Small intestine (tissue), 7 donors: ENCODE measurements around the gene P2RX7. TPM values are rescaled to one million over a fixed set of nuclear protein-coding genes. Genes with fewer than 3 reads are reported as not detected.
"Not testable (repeated sequence)": the region's sequence is repeated elsewhere in the genome, so short reads cannot be mapped to it uniquely, and the experiment has no call there.

Source experiments
- DNase-seq, 2 donors: peaks; one replicate each; pipeline versions ENCODE4 v3.0.0 to v3.0.0-alpha.2; 2013
- FAIRE-seq: peaks from 2 replicates; lab custom pipeline; 2012; peaks lifted over from hg19 to GRCh38; lab: Jason Lieb, UNC
- H3K27ac ChIP-seq, 3 donors: one replicate each; pipeline ENCODE4 v1.5.1; 2013; ENCODE audit warnings: low read length in 2 of 3, mild to moderate bottlenecking in 2 of 3, control low read depth in 1 of 3, inconsistent platforms in 1 of 3, low read depth in 1 of 3, moderate library complexity in 1 of 3
- H3K27me3 ChIP-seq, 3 donors: one replicate each; pipeline ENCODE4 v1.6.1; 2013; ENCODE audit warnings: low read length in 3 of 3, inconsistent platforms in 1 of 3; ENCODE audit not compliant: control insufficient read depth in 3 of 3, insufficient read depth in 3 of 3
- H3K36me3 ChIP-seq, 3 donors: one replicate each; pipeline ENCODE4 v1.6.1; 2013; ENCODE audit warnings: low read length in 3 of 3, inconsistent platforms in 1 of 3, low read depth in 1 of 3, mild to moderate bottlenecking in 1 of 3, moderate library complexity in 1 of 3; ENCODE audit not compliant: control insufficient read depth in 3 of 3, insufficient read depth in 2 of 3
- H3K4me1 ChIP-seq, 3 donors: one replicate each; pipeline ENCODE4 v1.6.1; 2013; ENCODE audit warnings: low read length in 2 of 3, inconsistent platforms in 1 of 3, low read depth in 1 of 3, mild to moderate bottlenecking in 1 of 3, moderate library complexity in 1 of 3; ENCODE audit not compliant: control insufficient read depth in 3 of 3, insufficient read depth in 2 of 3
- H3K4me3 ChIP-seq, 3 donors: one replicate each; pipeline ENCODE4 v1.5.1; 2013; ENCODE audit warnings: low read length in 3 of 3, control low read depth in 1 of 3, inconsistent platforms in 1 of 3, low read depth in 1 of 3, mild to moderate bottlenecking in 1 of 3, moderate library complexity in 1 of 3
- H3K9me3 ChIP-seq, 2 donors: one replicate each; pipeline ENCODE4 v1.6.1; 2013; ENCODE audit warnings: low read depth in 1 of 2, low read length in 1 of 2; ENCODE audit not compliant: control insufficient read depth in 2 of 2, insufficient read depth in 1 of 2
- WGBS, 3 donors: extraction: QIAGEN DNeasy Blood & Tissue Kit; methylation state at CpG; one replicate each; pipeline ENCODE4 v1.1.7; 2013; 5-methylcytosine and 5-hydroxymethylcytosine counted together
- polyA plus RNA-seq, 4 donors: library from polyadenylated mRNA; stranded (reverse) in 3 of 4; unstranded in 1 of 4; fragments of 200-250 nt in 3 of 4; fragments of 120-200 nt in 1 of 4; gene quantifications; one replicate each; pipeline versions ENCODE4 v1.2.1 to v1.2.3, GENCODE V29; 2013
- donor health status: healthy with polysubstance abuse.
- donor health status: control.
- donor health status: control.
- donor health status: Bipolar disorder and iron deficiency.
- donor health status: healthy.

The P2RX7 gene
- polyA plus RNA-seq, 4 donors, result 0.27 to 0.66 (median 0.62) TPM; not detected in 1

DNA sequence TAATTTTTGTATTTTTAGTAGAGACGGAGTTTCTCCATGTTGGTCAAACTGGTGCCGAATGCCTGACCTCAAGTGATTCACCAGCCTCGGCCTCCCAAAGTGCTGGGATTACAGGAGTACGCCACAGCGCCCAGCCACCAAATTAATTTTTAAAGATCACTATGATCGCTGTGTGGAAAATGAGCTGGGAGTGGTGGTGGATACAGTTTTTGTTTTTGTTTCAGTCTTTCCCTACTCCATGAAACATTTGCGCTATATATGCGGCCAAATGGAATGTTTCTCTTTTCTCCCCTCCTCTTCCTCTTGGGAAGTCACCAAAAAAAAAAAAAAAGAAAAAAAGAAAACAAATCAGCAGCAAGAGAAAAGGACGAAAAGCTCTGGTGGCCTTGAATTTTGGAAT, 56.5 kb downstream of the P2RX7 start:
- Histone ChIP-seq H3K27me3 (no peaks in the 10 kb centered on the region), H3K4me3 (no peak overlapping the region), H3K4me1 (no peaks in the 10 kb centered on the region), H3K27ac (no peak overlapping the region), H3K36me3 (peaks cover 0 to 3% (median 0%) of the 10 kb centered on the region in 3 donors), H3K9me3 (peaks cover 0 to 5% of the 10 kb centered on the region in 2 donors)
- 70 to 77% (median 74%) methylated on average over 9 of the region's 9 CpGs for WGBS, 3 donors
- FAIRE-seq (no peak), DNase-seq (no peak)

DNA sequence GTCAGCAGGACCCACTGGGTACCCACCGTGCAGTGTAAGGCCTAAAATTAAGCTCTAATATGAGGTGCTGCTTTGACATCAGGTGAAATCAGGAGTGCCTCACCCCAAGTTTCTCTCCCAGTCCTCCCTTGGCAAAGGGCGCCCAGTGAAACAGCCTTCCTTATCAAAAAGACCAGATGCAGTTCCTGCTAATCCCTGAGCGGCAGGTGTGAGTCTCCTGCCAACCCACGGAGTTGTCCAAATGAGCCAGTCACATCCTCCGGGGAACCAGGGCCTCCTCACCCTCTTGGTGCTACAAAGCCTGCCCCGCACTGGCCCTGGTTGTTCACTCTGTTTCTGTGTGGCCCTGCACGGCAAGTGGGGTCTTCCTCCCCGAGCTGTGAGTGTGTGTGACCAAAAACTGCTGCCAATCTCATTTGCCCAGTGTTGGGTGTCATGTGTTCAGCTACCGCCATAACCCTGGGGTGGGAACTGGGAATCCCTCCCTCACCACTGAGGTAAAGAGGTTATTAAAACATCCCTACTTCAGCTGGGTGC, 57.0 kb downstream of the P2RX7 start:
- DNase-seq (peak in 1 of 2 donors; percentile 61), FAIRE-seq (no peak)
- no peaks in the 10 kb centered on the region for H3K4me1 ChIP-seq
- H3K4me3 ChIP-seq, result no peak overlapping the region
- H3K36me3 ChIP-seq, result no peaks in the 10 kb centered on the region
- H3K27me3 ChIP-seq, result no peaks in the 10 kb centered on the region
- WGBS, 3 donors, result 41 to 71% (median 45%) methylated on average over 9 of the region's 9 CpGs
- peaks cover 0 to 5% of the 10 kb centered on the region in 2 donors for H3K9me3 ChIP-seq
- H3K27ac ChIP-seq, result no peak overlapping the region

DNA sequence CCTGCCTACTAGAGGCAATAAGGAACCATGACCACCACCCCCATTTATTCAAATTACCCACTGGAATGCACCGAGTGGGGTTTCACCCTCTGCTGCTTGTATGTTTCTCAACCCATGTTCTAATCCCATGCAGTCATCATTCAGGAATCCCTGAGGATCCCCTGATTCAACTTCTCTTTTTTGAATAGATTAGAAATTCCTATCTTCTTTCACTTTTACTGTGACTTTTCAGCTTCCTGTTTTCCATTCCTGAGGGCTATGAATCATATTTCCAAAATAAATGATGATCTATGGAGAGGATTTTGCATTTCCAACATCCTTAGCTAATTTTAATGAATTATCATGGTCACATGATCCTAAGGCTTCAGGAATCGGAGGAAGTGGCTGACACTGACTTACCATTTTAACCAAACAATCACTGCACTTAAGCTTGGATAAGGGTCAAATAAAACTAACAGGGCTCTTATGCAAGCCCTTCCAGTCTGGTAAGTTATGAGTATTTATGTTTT, 57.9 kb downstream of the P2RX7 start:
- peak overlapping the region in 1 of 3 donors; percentile 55 for H3K27ac ChIP-seq
- H3K4me1 ChIP-seq, result no peaks in the 10 kb centered on the region
- H3K9me3 ChIP-seq, result peaks cover 0 to 5% of the 10 kb centered on the region in 2 donors
- no peaks in the 10 kb centered on the region for H3K36me3 ChIP-seq
- no peaks in the 10 kb centered on the region for H3K27me3 ChIP-seq
- WGBS, 3 donors, result 44 to 62% (median 56%) methylated on average over 2 of the region's 2 CpGs
- FAIRE-seq (no peak), DNase-seq (no peak)
- H3K4me3 ChIP-seq, result no peak overlapping the region

DNA sequence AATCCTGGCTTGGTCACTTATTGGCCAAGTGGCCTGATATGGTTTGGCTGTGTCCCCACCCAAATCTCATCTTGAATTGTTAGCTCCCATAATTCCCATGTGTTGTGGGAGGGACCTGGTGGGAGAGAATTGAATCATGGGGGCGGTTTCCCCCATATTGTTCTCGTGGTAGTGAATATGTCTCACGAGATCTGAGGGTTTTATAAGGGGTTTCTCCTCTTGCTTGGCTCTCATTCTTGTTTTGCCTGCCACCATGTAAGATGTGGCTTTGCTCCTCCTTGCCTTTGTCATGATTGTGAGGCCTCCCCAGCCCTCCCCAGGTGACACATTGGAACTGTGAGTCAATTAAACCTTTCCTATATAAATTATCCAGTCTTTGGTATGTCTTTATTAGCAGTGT, 58.5 kb downstream of the P2RX7 start:
- FAIRE-seq (no peak), DNase-seq (no peak)
- Histone ChIP-seq H3K36me3 (no peaks in the 10 kb centered on the region), H3K27me3 (no peaks in the 10 kb centered on the region), H3K27ac (peak overlapping the region in 1 of 3 donors; percentile 55), H3K9me3 (peaks cover 0 to 2% of the 10 kb centered on the region in 2 donors), H3K4me1 (no peaks in the 10 kb centered on the region), H3K4me3 (no peak overlapping the region)
- WGBS, 3 donors, result 88 to 96% (median 89%) methylated on average over 3 of the region's 3 CpGs

DNA sequence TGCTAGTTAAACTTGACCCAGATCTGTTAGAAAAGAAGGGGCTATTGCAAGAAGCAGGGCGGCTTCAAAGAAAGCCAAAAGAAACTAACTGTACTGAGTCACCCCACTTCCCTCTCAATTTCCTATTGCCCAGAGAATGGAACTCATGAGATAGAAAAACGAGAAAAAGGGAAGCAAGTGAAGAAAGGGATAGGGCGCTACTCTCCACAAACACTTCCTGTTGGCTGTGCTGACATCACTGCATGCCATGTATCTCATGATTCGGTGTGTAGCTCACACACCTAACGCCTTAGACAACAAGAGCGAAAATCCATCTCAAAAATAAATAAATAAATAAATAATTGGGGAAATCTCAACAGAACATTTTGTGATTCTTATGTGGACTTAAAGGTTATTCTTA, 64.2 kb downstream of the P2RX7 start:
- WGBS, 3 donors, result 68 to 79% (median 78%) methylated on average over 6 of the region's 6 CpGs
- no peak overlapping the region for H3K4me3 ChIP-seq
- no peak for FAIRE-seq
- H3K27me3 ChIP-seq, result no peaks in the 10 kb centered on the region
- H3K27ac ChIP-seq, result no peak overlapping the region
- H3K9me3 ChIP-seq, result no peaks in the 10 kb centered on the region
- H3K36me3 ChIP-seq, result no peaks in the 10 kb centered on the region
- no peaks in the 10 kb centered on the region for H3K4me1 ChIP-seq
- no peak for DNase-seq

DNA sequence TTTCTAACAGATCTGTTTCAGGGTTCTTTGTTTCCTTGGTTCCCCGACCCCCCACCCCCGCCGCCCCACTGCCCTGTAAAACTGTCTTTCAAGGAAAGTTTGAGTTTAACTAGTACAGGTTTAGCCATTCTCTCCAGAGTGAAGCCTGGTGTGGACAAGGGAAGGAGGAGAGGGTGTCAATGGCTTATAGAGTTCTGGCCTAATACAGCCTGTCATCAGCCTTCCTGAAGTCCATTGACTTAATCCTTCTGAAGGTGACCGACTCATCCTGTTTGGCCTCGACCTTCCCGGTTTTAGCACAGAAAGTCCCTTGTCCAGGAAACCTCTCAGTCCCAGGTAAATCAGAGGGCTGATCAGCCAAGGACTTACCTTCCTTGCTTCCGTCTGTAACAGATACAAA, 66.3 kb downstream of the P2RX7 start:
- H3K4me3 ChIP-seq, result no peak overlapping the region
- no peak overlapping the region for H3K27ac ChIP-seq
- no peaks in the 10 kb centered on the region for H3K9me3 ChIP-seq
- H3K27me3 ChIP-seq, result no peaks in the 10 kb centered on the region
- no peaks in the 10 kb centered on the region for H3K4me1 ChIP-seq
- H3K36me3 ChIP-seq, result no peaks in the 10 kb centered on the region
- DNase-seq (no peak), FAIRE-seq (no peak)
- WGBS, 3 donors, result 67 to 87% (median 73%) methylated on average over 7 of the region's 7 CpGs

DNA sequence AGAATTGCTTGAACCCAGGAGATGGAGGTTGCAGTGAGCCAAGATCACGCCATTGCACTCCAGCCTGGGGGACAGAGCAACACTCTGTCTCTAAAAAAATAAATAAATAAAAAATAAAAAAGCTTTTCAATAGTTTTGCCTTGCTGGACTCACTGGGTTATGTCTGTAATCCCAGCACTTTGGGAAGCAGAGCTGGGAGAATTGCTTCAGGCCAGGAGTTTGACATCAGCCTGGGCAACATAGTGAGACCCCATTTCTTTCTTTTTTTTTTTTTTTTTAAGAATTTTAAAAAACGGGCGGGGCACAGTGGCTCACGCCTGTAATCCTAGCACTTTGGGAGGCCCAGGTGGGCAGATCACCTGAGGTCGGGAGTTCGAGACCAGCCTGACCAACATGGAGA, 68.5 kb downstream of the P2RX7 start:
- H3K27me3 ChIP-seq, FAIRE-seq, DNase-seq, H3K36me3 ChIP-seq, H3K9me3 ChIP-seq, H3K4me3 ChIP-seq, H3K4me1 ChIP-seq, H3K27ac ChIP-seq: not testable (repeated sequence)
- 94 to 95% (median 94%) methylated on average over 6 of the region's 6 CpGs for WGBS, 3 donors

DNA sequence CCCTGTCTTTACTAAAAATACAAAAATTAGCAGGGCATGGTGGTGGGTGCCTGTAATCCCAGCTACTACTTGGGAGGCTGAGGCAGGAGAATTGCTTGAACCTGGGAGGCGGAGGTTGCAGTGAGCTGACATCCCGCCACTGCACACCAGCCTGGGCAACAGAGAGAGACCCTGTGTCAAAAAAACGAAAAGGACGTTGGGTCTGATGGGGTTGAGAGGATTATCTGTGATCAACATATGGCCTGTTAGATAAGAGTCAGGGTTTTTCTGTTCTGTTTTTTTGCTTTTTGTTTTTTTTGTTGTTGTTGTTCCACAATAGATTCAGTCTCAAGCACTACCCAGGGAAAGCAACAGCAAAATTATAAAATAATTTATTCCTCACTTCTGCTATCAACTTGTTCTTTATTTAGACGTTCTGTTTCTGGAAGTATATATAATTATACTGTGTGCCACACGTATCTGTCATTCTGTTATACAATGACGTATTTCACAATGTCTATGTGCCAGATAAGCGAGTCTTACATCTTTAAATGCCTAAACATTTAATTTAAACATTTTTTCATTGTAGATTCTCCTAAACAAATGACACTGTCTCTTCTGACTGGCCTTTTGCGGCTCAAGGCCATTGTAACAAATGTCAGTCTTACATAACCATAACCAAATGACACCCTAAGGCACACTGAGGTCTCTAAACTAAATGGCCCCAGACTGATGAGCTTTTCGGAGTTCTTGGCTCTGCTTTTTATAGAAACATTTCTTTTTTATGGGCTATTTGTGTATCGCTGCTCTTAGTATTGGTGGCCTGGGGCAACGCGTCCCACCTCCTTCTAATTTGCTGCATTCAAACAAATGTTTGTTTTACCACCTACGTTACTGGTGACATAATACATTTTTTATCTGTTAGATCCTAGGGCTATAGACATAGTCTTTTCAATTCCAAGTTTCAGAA, 70.0 kb downstream of the P2RX7 start:
- DNase-seq, result no peak
- no peaks in the 10 kb centered on the region for H3K36me3 ChIP-seq
- H3K4me1 ChIP-seq, result no peaks in the 10 kb centered on the region
- no peak overlapping the region for H3K27ac ChIP-seq
- 73 to 84% (median 77%) methylated on average over 14 of the region's 14 CpGs for WGBS, 3 donors
- no peak for FAIRE-seq
- H3K4me3 ChIP-seq, result no peak overlapping the region
- H3K27me3 ChIP-seq, result no peaks in the 10 kb centered on the region
- no peaks in the 10 kb centered on the region for H3K9me3 ChIP-seq
